Lower lobe of right lung (tissue), 2 donors: ENCODE measurements around the gene IGFBP7. TPM values are rescaled to one million over a fixed set of nuclear protein-coding genes. Genes with fewer than 3 reads are reported as not detected.

Experiments
- ATAC-seq, 2 donors: fragments of 200-7000 bp; cut with Tn5 transposase; one replicate each; pipeline ENCODE4 v1.9.1; 2020 to 2022; ENCODE audit warnings: mild to moderate bottlenecking in 2 of 2, moderate library complexity in 2 of 2
- DNase-seq: peaks from one replicate; pipeline ENCODE4 v3.0.0-alpha.2; 2020
- H3K27ac ChIP-seq: fragments of 200-600 bp; one replicate; pipeline ENCODE4 v1.8.0; 2022
- H3K27me3 ChIP-seq: fragments of 200-600 bp; one replicate; pipeline ENCODE4 v1.8.0; 2022; ENCODE audit warnings: low read depth
- H3K36me3 ChIP-seq: fragments of 200-600 bp; one replicate; pipeline ENCODE4 v1.8.0; 2022; ENCODE audit warnings: mild to moderate bottlenecking
- H3K4me1 ChIP-seq: fragments of 200-600 bp; one replicate; pipeline ENCODE4 v1.8.0; 2022
- H3K4me3 ChIP-seq: fragments of 200-600 bp; one replicate; pipeline ENCODE4 v1.8.0; 2022; ENCODE audit warnings: mild to moderate bottlenecking
- H3K9me3 ChIP-seq: fragments of 200-600 bp; one replicate; pipeline ENCODE4 v1.8.0; 2022
- CTCF ChIP-seq: fragments of 200-600 bp; IDR thresholded peaks from one replicate; pipeline ENCODE4 v1.8.0; 2022; ENCODE audit warnings: antibody characterized with exemption, mild to moderate bottlenecking
- intact Hi-C: fragments of 100-400 bp; cut with DNase I; formaldehyde crosslinking; loops from one replicate; pipeline ENCODE4 v1.11.0; 2022
- total RNA-seq: library from RNA; stranded (reverse); fragmentation: NEBNext Ultra II Directional; extraction: Animal tissue kit (Norgen Biotek cat#: 25700); gene quantifications from one replicate; pipeline ENCODE4 v1.2.1, GENCODE V29; 2021
- donor health status: DM: no; HTN: yes; CAD: no; lungs with severe emphysema.

The IGFBP7 gene
- total RNA-seq, 1 donor from 2014 or later, result 322 TPM

GRCh38 chr4:57144466-57144865, 34.3 kb upstream of the IGFBP7 start:
- no peak for TF ChIP-seq CTCF
- intact Hi-C loops, result no loop called here
- H3K36me3 ChIP-seq, result no peaks in the 10 kb centered on the region
- H3K4me1 ChIP-seq, result no peaks in the 10 kb centered on the region
- no peak overlapping the region for H3K27ac ChIP-seq
- H3K27me3 ChIP-seq, result no peaks in the 10 kb centered on the region
- no peak for ATAC-seq
- no peak for DNase-seq
- no peaks in the 10 kb centered on the region for H3K9me3 ChIP-seq
- H3K4me3 ChIP-seq, result no peak overlapping the region

GRCh38 chr4:57139783-57140182, 29.6 kb upstream of the IGFBP7 start:
- H3K27ac ChIP-seq, result no peak overlapping the region
- H3K9me3 ChIP-seq, result no peaks in the 10 kb centered on the region

DNA sequence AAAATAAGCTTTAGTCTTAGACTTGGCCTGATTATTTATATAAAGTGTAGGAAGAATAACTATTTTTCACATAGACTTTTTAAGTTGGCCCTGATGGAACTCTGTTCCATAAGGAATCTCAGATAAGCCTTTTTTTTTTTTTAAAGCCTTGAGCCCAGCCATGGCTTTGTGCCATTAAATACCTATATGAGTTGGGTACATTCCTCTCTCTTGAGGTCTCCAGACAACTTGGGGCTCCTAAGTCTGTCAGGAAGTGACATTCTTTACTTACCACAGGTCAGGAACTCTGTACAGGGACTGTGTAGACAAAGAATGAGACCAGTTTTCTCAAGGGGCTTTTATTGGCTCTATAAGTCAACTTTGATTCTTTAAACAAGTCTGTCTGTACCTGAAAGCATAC, 27.1 kb upstream of the IGFBP7 start:
- Histone ChIP-seq H3K4me1 (peaks cover 2% of the 10 kb centered on the region), H3K36me3 (no peaks in the 10 kb centered on the region), H3K9me3 (no peaks in the 10 kb centered on the region), H3K4me3 (no peak overlapping the region), H3K27me3 (no peaks in the 10 kb centered on the region), H3K27ac (no peak overlapping the region)
- ATAC-seq (no peak), DNase-seq (no peak)
- no peak for TF ChIP-seq CTCF
- intact Hi-C loops, result no loop called here

More at GRCh38 chr4:57139783-57140182, 29.6 kb upstream of the IGFBP7 start:
- no peak for TF ChIP-seq CTCF
- intact Hi-C loops, result no loop called here
- Histone ChIP-seq H3K4me1 (no peaks in the 10 kb centered on the region), H3K4me3 (no peak overlapping the region), H3K36me3 (no peaks in the 10 kb centered on the region), H3K27me3 (no peaks in the 10 kb centered on the region)
- ATAC-seq (no peak), DNase-seq (no peak)

DNA sequence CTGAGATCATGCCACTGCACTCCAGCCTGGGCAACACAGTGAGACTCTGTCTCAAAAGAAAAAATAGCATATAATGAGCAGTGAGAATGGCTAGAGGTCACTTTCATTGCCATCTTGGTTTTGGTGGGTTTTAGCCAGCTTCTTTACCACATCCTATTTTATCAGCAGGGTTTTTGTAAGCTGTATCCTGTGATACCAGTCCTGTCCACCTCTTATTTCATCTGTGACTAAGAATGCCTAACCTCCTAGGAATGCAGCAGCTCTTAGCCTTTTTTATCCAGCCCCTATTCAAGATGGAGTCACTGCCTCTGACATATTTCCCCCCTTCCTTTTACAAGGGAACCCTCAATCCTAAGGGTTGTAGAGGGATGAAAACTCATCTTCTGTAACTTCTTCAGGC, 26.1 kb upstream of the IGFBP7 start:
- no peaks in the 10 kb centered on the region for H3K36me3 ChIP-seq
- no peak for DNase-seq
- H3K4me1 ChIP-seq, result peaks cover 5% of the 10 kb centered on the region
- H3K9me3 ChIP-seq, result no peaks in the 10 kb centered on the region
- no peak for ATAC-seq
- no peak for TF ChIP-seq CTCF
- no peak overlapping the region for H3K27ac ChIP-seq
- no peaks in the 10 kb centered on the region for H3K27me3 ChIP-seq
- intact Hi-C loops, result no loop called here
- H3K4me3 ChIP-seq, result no peak overlapping the region

DNA sequence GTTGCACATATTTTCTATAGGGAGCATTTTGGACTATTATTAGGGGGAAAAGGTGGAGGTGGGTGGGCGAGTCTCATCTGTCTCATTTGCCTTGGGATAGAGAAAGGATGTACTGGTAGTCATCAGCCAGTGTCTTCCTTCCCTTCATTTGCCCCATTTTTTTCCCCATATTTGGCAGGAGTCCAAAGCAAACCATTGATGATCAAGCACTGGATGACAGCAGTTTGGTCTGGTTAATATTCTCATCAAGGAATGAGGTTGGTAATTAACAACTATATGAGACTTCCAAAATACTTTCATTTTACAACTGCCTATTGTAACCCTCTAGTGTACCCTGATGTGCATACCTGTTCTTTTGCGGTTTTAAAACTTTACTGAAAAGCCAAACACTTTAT, 22.6 kb upstream of the IGFBP7 start:
- ATAC-seq (no peak), DNase-seq (no peak)
- intact Hi-C loops, result no loop called here
- no peaks in the 10 kb centered on the region for H3K36me3 ChIP-seq
- peaks cover 5% of the 10 kb centered on the region for H3K4me1 ChIP-seq
- no peaks in the 10 kb centered on the region for H3K9me3 ChIP-seq
- H3K27ac ChIP-seq, result no peak overlapping the region
- no peak for TF ChIP-seq CTCF
- no peaks in the 10 kb centered on the region for H3K27me3 ChIP-seq
- no peak overlapping the region for H3K4me3 ChIP-seq
